Caco-2 (cell line): ENCODE measurements around the gene TMEM140. TPM values are rescaled to one million over a fixed set of nuclear protein-coding genes. Genes with fewer than 3 reads are reported as not detected.

Experiments used
- BruUV-seq: library from RNA; stranded (reverse); fragments of 400-500 nt; replicated peaks from 2 replicates; lab custom pipeline; 2021; lab: Mats Ljungman, UMichigan
- CTCF ChIA-PET: fragments of 300-600 bp; sonication (Branson Sonifier 250); formaldehyde crosslinking; loops from one replicate; lab custom pipeline; 2022; ENCODE audit warnings: antibody characterized with exemption; lab: Charles Lee
- POLR2A ChIA-PET: fragments of 300-600 bp; sonication (Branson Sonifier 250); formaldehyde crosslinking; loops from one replicate; lab custom pipeline; 2022; ENCODE audit warnings: antibody characterized with exemption; lab: Charles Lee
- DNase-seq, 2 experiments: peaks; one replicate each; pipeline versions ENCODE4 v3.0.0 to v3.0.0-alpha.2; 2020 to 2022
- H3K27me3 ChIP-seq: replicated peaks from 2 replicates; pipeline ENCODE4 v1.6.0; 2011; ENCODE audit warnings: low read length; ENCODE audit not compliant: control insufficient read depth, insufficient read depth
- H3K36me3 ChIP-seq: 2 replicates; pipeline ENCODE4 v1.5.1; 2011; ENCODE audit warnings: low read length; ENCODE audit not compliant: control insufficient read depth, insufficient read depth
- H3K4me1 ChIP-seq: fragments of 250-450 bp; sonication (Bioruptor Pico); 2 replicates; pipeline ENCODE4 v1.5.1; 2020; ENCODE audit warnings: mild to moderate bottlenecking
- H3K4me3 ChIP-seq: 2 replicates; pipeline ENCODE4 v1.5.1; 2011; ENCODE audit warnings: low read depth, mild to moderate bottlenecking, control low read depth, low read length
- H3K9me3 ChIP-seq: fragments of 250-450 bp; sonication (Bioruptor Pico); 2 replicates; pipeline ENCODE4 v1.5.1; 2020; ENCODE audit warnings: mild to moderate bottlenecking, moderate library complexity
- H3K27ac Mint-ChIP-seq: one replicate; pipeline ENCODE4 v1.8.0; 2022; ENCODE audit warnings: mixed read lengths; ENCODE audit not compliant: unreplicated experiment
- H3K27me3 Mint-ChIP-seq: one replicate; pipeline ENCODE4 v1.8.0; 2022; ENCODE audit warnings: mixed read lengths; ENCODE audit not compliant: insufficient read depth, unreplicated experiment
- H3K36me3 Mint-ChIP-seq: one replicate; pipeline ENCODE4 v1.8.0; 2022; ENCODE audit warnings: mild to moderate bottlenecking, mixed read lengths; ENCODE audit not compliant: insufficient read depth, unreplicated experiment
- H3K4me1 Mint-ChIP-seq: one replicate; pipeline ENCODE4 v1.8.0; 2022; ENCODE audit warnings: low read depth, mixed read lengths; ENCODE audit not compliant: unreplicated experiment
- H3K4me3 Mint-ChIP-seq: one replicate; pipeline ENCODE4 v1.8.0; 2022; ENCODE audit warnings: mild to moderate bottlenecking, moderate library complexity, mixed read lengths; ENCODE audit not compliant: unreplicated experiment
- H3K9me3 Mint-ChIP-seq: one replicate; pipeline ENCODE4 v1.8.0; 2022; ENCODE audit warnings: mixed read lengths; ENCODE audit not compliant: unreplicated experiment
- CTCF ChIP-seq, 2 experiments: fragments of 200-600 bp in 1 of 2; IDR thresholded peaks; 1 replicate in 1 of 2; 2 replicates in 1 of 2; pipeline versions ENCODE4 v1.5.1 to v1.8.0; 2011 to 2022; ENCODE audit warnings: antibody characterized with exemption in 1 of 2, control low read depth in 1 of 2, inconsistent platforms in 1 of 2, low read depth in 1 of 2, low read length in 1 of 2, mild to moderate bottlenecking in 1 of 2, moderate library complexity in 1 of 2; ENCODE audit not compliant: insufficient read depth in 1 of 2, severe bottlenecking in 1 of 2, unreplicated experiment in 1 of 2
- intact Hi-C: fragments of 100-400 bp; cut with micrococcal nuclease; formaldehyde crosslinking; loops from one replicate; pipeline ENCODE4 v1.10.0; 2022; ENCODE audit not compliant: unreplicated experiment
- total RNA-seq: library from RNA; stranded (reverse); gene quantifications from 2 replicates; pipeline ENCODE4 v1.2.3, GENCODE V29; 2022

Gene TMEM140
- total RNA-seq, 1 experiment from 2014 or later, result 6.1 TPM

DNA sequence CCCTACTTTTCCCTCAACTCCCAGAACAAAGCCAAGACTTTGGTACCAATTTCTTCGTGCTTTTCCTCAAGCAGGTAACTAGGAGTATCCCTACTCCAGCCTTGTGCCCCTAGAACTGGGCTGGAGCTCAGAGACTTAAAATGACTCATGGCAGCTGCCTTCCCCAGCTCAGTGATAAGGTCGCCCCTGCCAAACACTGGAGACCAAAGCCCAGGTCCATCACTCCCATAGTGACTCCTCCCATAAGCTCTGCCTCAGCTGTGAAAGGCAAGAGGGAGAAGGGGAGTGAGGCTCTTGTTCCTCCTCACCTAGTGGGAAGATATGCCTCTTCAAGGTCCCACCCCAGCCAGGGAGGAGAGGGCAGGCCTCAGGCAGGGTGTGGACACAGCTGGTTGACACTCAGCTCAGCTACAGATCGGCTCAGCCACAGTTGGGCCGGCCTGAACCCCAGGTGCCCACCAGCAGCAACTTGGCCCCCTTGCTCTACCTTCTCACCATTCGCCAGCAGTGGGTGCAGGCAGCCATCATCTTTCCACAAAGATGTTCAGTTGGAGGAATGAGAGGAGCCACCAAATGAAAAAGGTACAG is 36.5 kb downstream of the TMEM140 start:
- Histone ChIP-seq H3K4me1 (no peaks in the 10 kb centered on the region), H3K36me3 (peaks cover 1% of the 10 kb centered on the region; the same call in 1 of the 2 replicates), H3K4me3 (no peak overlapping the region), H3K9me3 (peaks cover 34% of the 10 kb centered on the region), H3K27me3 (no peaks in the 10 kb centered on the region)
- H3K27me3 Mint-ChIP-seq, result no peaks in the 10 kb centered on the region
- CTCF ChIA-PET, result interaction anchor here (0.6 kb wide), 1 partner anchor 673 kb away, joined by 3 read pairs; no protein-coding TSS in a partner anchor
- peaks cover 21% of the 10 kb centered on the region for H3K36me3 Mint-ChIP-seq
- no TSS peak for BruUV-seq
- POLR2A ChIA-PET, result no interaction called here
- no peaks in the 10 kb centered on the region for H3K4me1 Mint-ChIP-seq
- TF ChIP-seq CTCF (IDR thresholded peaks at IDR 0.05; ENCODE audit: insufficient read depth in 1 of 2, low read depth in 1 of 2, low read length in 1 of 2, severe bottlenecking in 1 of 2, unreplicated experiment in 1 of 2), result no peak
- no peak overlapping the region for H3K4me3 Mint-ChIP-seq
- intact Hi-C loops, result no loop called here
- H3K9me3 Mint-ChIP-seq, result peaks cover 20% of the 10 kb centered on the region
- no peak for DNase-seq
- H3K27ac Mint-ChIP-seq, result no peak overlapping the region

GRCh38 chr7:135185471-135186260 is 37.8 kb downstream of the TMEM140 start:
- peaks cover 2% of the 10 kb centered on the region; the same call in 1 of the 2 replicates for H3K36me3 ChIP-seq
- no peaks in the 10 kb centered on the region for H3K4me1 Mint-ChIP-seq
- no peak for TF ChIP-seq CTCF (IDR thresholded peaks at IDR 0.05; ENCODE audit: insufficient read depth in 1 of 2, low read depth in 1 of 2, low read length in 1 of 2, severe bottlenecking in 1 of 2, unreplicated experiment in 1 of 2)
- POLR2A ChIA-PET, result no interaction called here
- no TSS peak for BruUV-seq
- no peak for DNase-seq
- H3K9me3 Mint-ChIP-seq, result peaks cover 20% of the 10 kb centered on the region
- intact Hi-C loops, result no loop called here
- peaks cover 21% of the 10 kb centered on the region for H3K9me3 ChIP-seq
- H3K27ac Mint-ChIP-seq, result no peak overlapping the region
- H3K27me3 Mint-ChIP-seq, result no peaks in the 10 kb centered on the region
- H3K27me3 ChIP-seq, result no peaks in the 10 kb centered on the region
- CTCF ChIA-PET, result no interaction called here
- peaks cover 21% of the 10 kb centered on the region for H3K36me3 Mint-ChIP-seq
- no peak overlapping the region for H3K4me3 ChIP-seq
- no peaks in the 10 kb centered on the region for H3K4me1 ChIP-seq
- H3K4me3 Mint-ChIP-seq, result no peak overlapping the region

DNA sequence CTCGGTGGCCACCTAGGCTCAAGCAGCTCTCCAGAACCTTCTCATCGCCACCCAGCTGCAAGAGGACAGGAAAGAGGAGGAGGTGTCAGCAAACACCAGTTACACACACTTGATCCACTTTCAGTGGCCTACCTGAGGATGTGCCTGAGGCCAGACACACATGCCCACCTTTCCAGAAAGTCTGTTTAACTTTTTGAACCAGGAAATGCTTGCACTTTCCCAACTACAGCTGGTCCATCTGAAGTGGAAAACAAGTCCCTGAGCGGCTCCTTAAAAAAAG is 38.3 kb downstream of the TMEM140 start:
- H3K4me3 ChIP-seq, result no peak overlapping the region
- POLR2A ChIA-PET, result no interaction called here
- peaks cover 15% of the 10 kb centered on the region for H3K9me3 ChIP-seq
- no peak overlapping the region for H3K4me3 Mint-ChIP-seq
- BruUV-seq, result no TSS peak
- peaks cover 21% of the 10 kb centered on the region for H3K36me3 Mint-ChIP-seq
- no peaks in the 10 kb centered on the region for H3K4me1 Mint-ChIP-seq
- intact Hi-C loops, result no loop called here
- peaks cover 20% of the 10 kb centered on the region for H3K9me3 Mint-ChIP-seq
- peaks cover 2% of the 10 kb centered on the region; the same call in 1 of the 2 replicates for H3K36me3 ChIP-seq
- TF ChIP-seq CTCF (IDR thresholded peaks at IDR 0.05; ENCODE audit: insufficient read depth in 1 of 2, low read depth in 1 of 2, low read length in 1 of 2, severe bottlenecking in 1 of 2, unreplicated experiment in 1 of 2), result no peak
- H3K27me3 Mint-ChIP-seq, result no peaks in the 10 kb centered on the region
- H3K27me3 ChIP-seq, result no peaks in the 10 kb centered on the region
- H3K4me1 ChIP-seq, result no peaks in the 10 kb centered on the region
- CTCF ChIA-PET, result no interaction called here
- H3K27ac Mint-ChIP-seq, result no peak overlapping the region
- no peak for DNase-seq
